DOHH2 (cell line): ENCODE results near the gene C9orf50.

Experiments used
- H3F3A ChIP-seq: fragments of 200-600 bp; sonication (generic), shearing (Covaris generic); 2 replicates; pipeline ENCODE4 v1.6.0; 2016; ENCODE audit warnings: antibody characterized with exemption, mild to moderate bottlenecking; ENCODE audit not compliant: control insufficient read depth, insufficient read depth
- H3K27ac ChIP-seq: fragments of 200-600 bp; sonication (generic); 2 replicates; pipeline ENCODE4 v1.5.1; 2014; ENCODE audit warnings: low read depth, mild to moderate bottlenecking, low read length, moderate library complexity
- H3K27me3 ChIP-seq: fragments of 200-600 bp; sonication (generic); 2 replicates; pipeline ENCODE4 v1.6.1; 2014; ENCODE audit warnings: mild to moderate bottlenecking, low read length, mixed read lengths; ENCODE audit not compliant: control insufficient read depth
- H3K36me3 ChIP-seq: fragments of 200-600 bp; sonication (generic); 2 replicates; pipeline ENCODE4 v1.6.1; 2014; ENCODE audit warnings: mild to moderate bottlenecking, low read length, moderate library complexity, mixed read lengths; ENCODE audit not compliant: control insufficient read depth
- H3K4me1 ChIP-seq: fragments of 200-600 bp; sonication (generic); 2 replicates; pipeline ENCODE4 v1.6.1; 2014; ENCODE audit warnings: mild to moderate bottlenecking, low read length, mixed read lengths; ENCODE audit not compliant: control insufficient read depth
- H3K4me2 ChIP-seq: fragments of 200-600 bp; sonication (generic); 2 replicates; pipeline ENCODE4 v1.6.0; 2014; ENCODE audit warnings: mild to moderate bottlenecking, low read length, moderate library complexity
- H3K4me3 ChIP-seq: fragments of 200-600 bp; sonication (generic); 2 replicates; pipeline ENCODE4 v1.5.1; 2014; ENCODE audit warnings: mild to moderate bottlenecking, low read length, mixed read lengths
- H3K79me2 ChIP-seq: fragments of 200-600 bp; sonication (generic); 2 replicates; pipeline ENCODE4 v1.6.1; 2014; ENCODE audit warnings: mild to moderate bottlenecking, low read length, mixed read lengths; ENCODE audit not compliant: control insufficient read depth
- H3K9me2 ChIP-seq: fragments of 200-600 bp; sonication (generic); replicated peaks from 2 replicates; pipeline ENCODE4 v1.6.1; 2014; ENCODE audit warnings: mild to moderate bottlenecking, low read length, mixed read lengths; ENCODE audit not compliant: control insufficient read depth
- H3K9me3 ChIP-seq: fragments of 200-600 bp; sonication (generic); 2 replicates; pipeline ENCODE4 v1.6.1; 2014; ENCODE audit warnings: antibody characterized with exemption, low read length, mixed read lengths; ENCODE audit not compliant: control insufficient read depth, insufficient read depth
- H4K20me1 ChIP-seq: fragments of 200-600 bp; sonication (generic); 2 replicates; pipeline ENCODE4 v1.6.0; 2014; ENCODE audit warnings: low read depth, mild to moderate bottlenecking, antibody characterized with exemption, low read length, moderate library complexity; ENCODE audit not compliant: control insufficient read depth, insufficient read depth
- CTCF ChIP-seq: fragments of 200-600 bp; sonication (generic); IDR thresholded peaks from one replicate; pipeline ENCODE4 v1.5.1; 2014; ENCODE audit warnings: antibody characterized with exemption, mild to moderate bottlenecking, low read depth, low read length; ENCODE audit not compliant: poor library complexity, severe bottlenecking
- EZH2phosphoT487 ChIP-seq: fragments of 200-600 bp; sonication (generic); IDR thresholded peaks from 2 replicates; pipeline ENCODE4 v1.6.1; 2017; ENCODE audit warnings: borderline replicate concordance, mild to moderate bottlenecking, antibody characterized with exemption, low read length, moderate library complexity, mixed read lengths

C9orf50 gene

GRCh38 chr9:129604056-129604765 lies 16.7 kb downstream of the C9orf50 start:
- Histone ChIP-seq H3K4me3 (no peak overlapping the region), H3K27ac (no peak overlapping the region), H3K27me3 (peaks cover 7% of the 10 kb centered on the region), H3K79me2 (no peaks in the 10 kb centered on the region), H3F3A (no peaks in the 10 kb centered on the region), H4K20me1 (no peaks in the 10 kb centered on the region), H3K36me3 (no peaks in the 10 kb centered on the region), H3K4me1 (peaks cover 26% of the 10 kb centered on the region), H3K4me2 (no peak overlapping the region), H3K9me2 (no peaks in the 10 kb centered on the region), H3K9me3 (no peaks in the 10 kb centered on the region)
- TF ChIP-seq CTCF: no peak
- no peak for TF ChIP-seq EZH2phosphoT487

GRCh38 chr9:129602598-129603415 lies 18.1 kb downstream of the C9orf50 start:
- Histone ChIP-seq H3K4me3 (peak overlapping the region; percentile 18; the same call in 1 of the 2 replicates), H3K4me2 (peak overlapping the region; percentile 43), H3F3A (no peaks in the 10 kb centered on the region), H3K9me3 (no peaks in the 10 kb centered on the region), H4K20me1 (no peaks in the 10 kb centered on the region), H3K9me2 (no peaks in the 10 kb centered on the region), H3K79me2 (no peaks in the 10 kb centered on the region), H3K27me3 (peaks cover 11% of the 10 kb centered on the region), H3K4me1 (peaks cover 26% of the 10 kb centered on the region), H3K27ac (no peak overlapping the region), H3K36me3 (no peaks in the 10 kb centered on the region)
- no peak for TF ChIP-seq CTCF
- TF ChIP-seq EZH2phosphoT487: no peak

- Histone ChIP-seq H3K36me3 (no peaks in the 10 kb centered on the region), H4K20me1 (no peaks in the 10 kb centered on the region), H3K4me2 (no peak overlapping the region), H3K27me3 (peaks cover 23% of the 10 kb centered on the region), H3F3A (no peaks in the 10 kb centered on the region), H3K4me1 (peaks cover 18% of the 10 kb centered on the region), H3K4me3 (no peak overlapping the region), H3K9me3 (no peaks in the 10 kb centered on the region), H3K9me2 (no peaks in the 10 kb centered on the region), H3K27ac (no peak overlapping the region), H3K79me2 (no peaks in the 10 kb centered on the region)
- TF ChIP-seq EZH2phosphoT487 (no peak), CTCF (no peak)
Measured at GRCh38 chr9:129601082-129601674, 19.7 kb downstream of the C9orf50 start.
